GM18519 (cell line): Measurements from ENCODE around the gene PLEKHG3.

Experiments used
- ATAC-seq: cut with Tn5 transposase; IDR thresholded peaks from one replicate; pipeline ENCODE4 v1.9.1; 2021; ENCODE audit warnings: mild to moderate bottlenecking, moderate library complexity; ENCODE audit not compliant: unreplicated experiment, low FRiP score

Gene PLEKHG3

GRCh38 chr14:64775081-64775777 lies 71.0 kb downstream of the PLEKHG3 start:
- no peak for ATAC-seq

- no peak for ATAC-seq
Measured at GRCh38 chr14:64777461-64777860, 73.2 kb downstream of the PLEKHG3 start.

GRCh38 chr14:64778104-64778754 lies 74.0 kb downstream of the PLEKHG3 start:
- no peak for ATAC-seq

- ATAC-seq, result no peak
Measured at GRCh38 chr14:64779472-64779871, 75.2 kb downstream of the PLEKHG3 start.

GRCh38 chr14:64782196-64782595 lies 78.0 kb downstream of the PLEKHG3 start:
- ATAC-seq, result no peak

GRCh38 chr14:64784006-64784405 lies 79.8 kb downstream of the PLEKHG3 start:
- ATAC-seq, result no peak

DNA sequence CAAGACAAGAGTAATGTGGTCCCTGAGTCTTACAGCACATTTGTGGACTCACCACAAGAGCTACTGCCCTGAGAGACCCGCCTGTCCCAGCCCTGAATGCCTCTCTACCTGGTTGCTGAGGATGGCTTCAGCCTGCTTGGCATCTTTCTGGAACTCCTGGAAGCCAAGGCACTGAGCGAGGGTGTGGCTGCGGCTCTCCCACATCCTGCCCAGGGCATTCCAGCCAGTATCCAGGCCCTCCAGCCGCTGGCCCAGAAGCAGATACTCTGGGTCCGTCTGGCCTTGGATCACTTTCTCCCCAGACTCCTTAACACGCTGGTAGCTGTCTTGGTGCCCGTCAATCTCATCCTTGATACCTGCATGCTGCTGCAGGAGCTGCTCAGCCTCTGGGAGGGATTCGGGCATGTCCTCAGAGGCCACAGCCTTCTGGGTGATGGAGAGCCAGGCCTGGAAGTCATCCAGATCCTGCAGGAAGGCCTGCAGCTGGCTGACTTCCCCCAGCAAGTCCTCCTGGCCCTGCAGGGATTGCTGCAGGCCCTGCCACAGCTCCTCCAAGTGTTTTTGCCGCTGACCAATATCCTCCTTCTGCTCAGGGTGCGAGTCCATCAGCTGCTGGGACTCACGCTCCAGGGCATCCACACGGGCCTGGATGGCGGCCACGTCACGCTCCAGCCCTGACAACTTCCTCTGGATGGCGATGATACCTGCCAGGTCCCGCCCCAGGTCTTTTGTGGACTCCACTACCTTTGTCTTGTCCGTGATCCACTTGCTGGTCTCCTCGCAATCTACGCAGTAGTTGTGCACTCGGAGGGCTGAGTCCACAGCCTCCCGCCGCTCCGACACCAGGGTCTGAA lies 82.3 kb downstream of the PLEKHG3 start:
- no peak for ATAC-seq

DNA sequence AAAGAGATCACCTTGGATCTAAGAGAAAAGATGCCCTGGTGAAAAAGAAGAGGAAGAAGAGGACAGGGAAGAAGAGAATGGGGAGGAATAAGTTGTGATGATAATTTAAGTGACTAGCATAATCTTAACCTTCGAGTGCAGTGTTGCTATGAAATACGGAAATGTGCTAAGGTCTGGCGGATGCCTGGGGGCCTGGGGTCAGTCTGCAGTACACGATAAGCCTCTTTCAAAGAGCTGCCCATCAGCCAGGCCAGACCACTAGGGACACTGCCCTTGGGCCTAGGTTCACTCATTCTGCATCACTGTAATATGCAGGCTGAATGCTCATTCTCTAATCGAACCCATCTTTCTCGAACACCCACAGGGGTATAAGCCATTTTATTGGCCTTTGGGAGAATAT lies 83.4 kb downstream of the PLEKHG3 start:
- no peak for ATAC-seq

GRCh38 chr14:64788706-64789105 lies 84.5 kb downstream of the PLEKHG3 start:
- no peak for ATAC-seq

DNA sequence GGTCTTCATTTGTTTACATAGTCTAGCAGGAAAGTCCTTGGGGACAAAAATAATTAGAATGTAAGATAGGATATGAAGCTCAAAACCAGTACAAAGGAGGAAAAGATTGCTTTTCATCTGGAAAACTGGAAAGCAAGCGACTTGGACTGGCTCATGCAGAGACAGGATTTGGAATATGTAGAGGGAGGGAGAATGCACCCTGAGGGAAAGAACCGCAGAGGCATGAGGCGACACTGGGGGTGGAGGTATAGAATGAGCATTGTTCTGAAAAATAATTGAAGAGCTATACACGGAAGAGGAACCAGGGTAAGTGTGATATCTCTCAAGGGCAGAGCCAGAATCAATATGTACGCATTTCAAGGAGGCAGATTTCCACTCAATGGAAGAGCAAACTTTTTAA lies 85.5 kb downstream of the PLEKHG3 start:
- ATAC-seq, result no peak

DNA sequence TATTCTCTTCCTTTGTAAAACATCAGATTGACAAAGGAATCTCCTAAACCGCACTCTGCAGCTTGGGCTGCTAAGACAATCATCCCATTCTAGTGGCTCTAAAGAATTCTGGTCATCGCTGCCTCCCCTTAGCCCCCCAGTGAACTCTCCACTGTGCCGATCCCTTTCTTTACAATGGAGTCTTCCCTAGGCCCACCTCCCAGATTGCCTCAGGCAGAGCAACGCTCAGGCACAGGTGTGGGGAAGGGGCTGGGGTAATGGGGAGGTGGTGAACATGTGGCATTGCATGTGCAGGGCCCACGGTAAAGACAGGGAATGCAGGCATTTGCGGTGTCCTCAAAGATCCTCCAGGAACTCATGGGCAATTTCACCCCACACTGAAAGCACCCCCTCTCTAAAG lies 86.3 kb downstream of the PLEKHG3 start:
- ATAC-seq, result no peak

- no peak for ATAC-seq
Measured at GRCh38 chr14:64792231-64792630, 88.0 kb downstream of the PLEKHG3 start.

DNA sequence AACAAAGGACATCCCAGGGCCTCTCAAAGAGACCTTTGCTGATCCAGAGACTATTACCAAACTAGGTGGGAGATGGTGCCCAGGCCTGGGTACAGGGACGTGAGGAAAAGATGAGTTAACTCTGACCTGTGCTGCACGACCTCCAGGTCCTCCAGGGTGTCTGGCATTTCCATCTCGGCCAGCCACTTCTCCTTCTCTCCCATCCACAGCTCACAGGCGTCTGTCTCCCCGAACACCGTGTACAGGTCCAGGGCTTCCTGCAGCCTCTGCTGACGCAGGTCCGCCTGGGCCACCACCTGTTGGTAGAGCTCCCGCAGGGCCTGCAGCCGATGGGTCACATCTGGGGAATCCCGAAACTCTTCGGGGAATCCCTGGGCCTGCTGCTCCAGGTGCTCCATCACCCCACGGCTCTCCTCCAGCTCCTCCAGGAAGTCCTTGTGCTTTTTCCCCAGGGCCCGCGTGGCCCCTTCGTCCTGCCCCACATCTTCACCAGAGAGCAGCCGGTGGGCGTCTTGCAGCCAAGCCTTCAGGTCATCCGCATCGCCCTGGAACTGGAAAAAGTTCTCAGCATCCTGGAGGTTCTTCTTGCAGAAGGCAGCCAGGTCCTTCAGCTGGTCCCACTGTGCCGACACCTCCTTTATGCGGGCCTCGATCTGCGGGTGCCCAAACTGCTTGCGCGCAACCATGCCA lies 88.8 kb downstream of the PLEKHG3 start:
- ATAC-seq, result no peak

DNA sequence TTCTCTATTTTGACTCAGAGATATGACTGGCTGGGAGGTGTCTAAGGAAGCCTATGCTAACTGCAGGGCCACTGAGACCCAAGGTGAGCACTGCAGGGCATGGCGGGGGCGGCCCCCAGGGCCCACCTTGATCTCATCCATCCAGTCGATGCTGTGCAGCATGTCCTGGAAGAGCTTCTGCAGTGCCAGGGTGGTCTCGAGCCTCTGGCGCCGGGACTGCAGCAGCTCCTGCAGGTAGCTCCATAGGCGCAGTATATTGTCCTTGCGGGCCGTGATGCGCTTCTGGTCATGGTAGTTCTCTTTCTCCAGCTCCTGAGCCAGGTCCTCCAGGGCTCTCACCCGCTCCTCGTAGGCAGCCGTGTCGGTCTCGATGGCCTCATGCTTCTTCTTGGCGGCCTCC lies 91.0 kb downstream of the PLEKHG3 start:
- no peak for ATAC-seq

DNA sequence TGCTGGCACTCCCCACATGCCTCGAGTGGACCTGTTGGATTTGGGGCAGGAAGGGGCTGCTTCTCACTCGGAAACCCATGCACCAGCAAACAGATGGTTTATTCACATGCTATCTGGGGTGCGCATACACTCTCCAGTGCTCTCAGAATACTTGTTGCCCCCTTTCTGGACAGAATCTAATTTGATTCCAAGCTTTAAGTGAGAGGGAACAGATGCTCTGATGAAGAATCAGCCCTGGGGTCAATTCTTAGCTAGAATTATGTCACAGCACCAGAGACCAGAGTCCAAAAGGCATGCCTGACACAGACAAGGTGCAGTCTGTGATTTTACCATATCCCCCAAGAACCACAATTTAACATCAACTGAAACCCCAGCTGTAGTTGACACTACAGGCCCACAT lies 91.7 kb downstream of the PLEKHG3 start:
- no peak for ATAC-seq

- ATAC-seq, result no peak
Measured at GRCh38 chr14:64796369-64796768, 92.1 kb downstream of the PLEKHG3 start.

DNA sequence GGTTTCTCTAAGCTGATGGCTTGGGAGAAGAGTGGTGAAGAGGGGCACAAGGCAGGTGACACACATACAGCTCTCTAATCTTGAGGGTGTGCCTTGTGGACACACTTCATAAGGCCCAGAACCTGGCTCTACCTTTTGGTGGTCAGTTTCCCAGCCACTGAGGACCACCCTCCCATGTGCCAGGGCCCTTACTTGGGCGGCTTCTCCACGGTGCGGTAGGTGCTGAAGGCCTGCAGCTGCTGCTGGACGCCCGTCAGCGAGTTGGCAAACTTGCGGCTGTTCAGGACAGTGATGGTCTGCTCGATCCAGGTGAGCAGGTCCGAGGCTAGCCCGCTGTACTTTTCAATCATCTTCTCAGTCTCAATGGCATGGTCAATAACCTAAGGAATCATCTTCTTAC lies 95.3 kb downstream of the PLEKHG3 start:
- ATAC-seq, result no peak
